ENCODE data around the gene PPARG. TPM values are rescaled to one million over a fixed set of nuclear protein-coding genes. Genes with fewer than 3 reads are reported as not detected.
A peak's percentile ranks its signal among the peaks of the same experiment; 100 is the strongest.

The PPARG gene
- total and polyA plus RNA-seq, 8 donors = 3.3 to 52.0 (median 5.4) TPM

- no peaks in the 10 kb centered on the region for H3K9me3 ChIP-seq
- DNase-seq = no peak
- TF ChIP-seq CTCF (IDR thresholded peaks at IDR 0.05) = no peak
- H3K36me3 ChIP-seq = no peaks in the 10 kb centered on the region
- no peaks in the 10 kb centered on the region for H3K27me3 ChIP-seq
- H3K4me3 ChIP-seq = no peak overlapping the region
- no peak overlapping the region for H3K27ac ChIP-seq
- no peak for ATAC-seq
- H3K4me1 ChIP-seq = peaks cover 0 to 30% of the 10 kb centered on the region in 2 donors
- intact Hi-C loops (cut with DNase I) = no loop called here
Observed at GRCh38 chr3:12425850-12426579, 137.1 kb downstream of the PPARG start.

GRCh38 chr3:12427551-12427950, 138.7 kb downstream of the PPARG start:
- Histone ChIP-seq H3K27ac (no peak overlapping the region), H3K27me3 (no peaks in the 10 kb centered on the region), H3K36me3 (no peaks in the 10 kb centered on the region), H3K4me3 (no peak overlapping the region), H3K9me3 (no peaks in the 10 kb centered on the region), H3K4me1 (peaks cover 0 to 30% of the 10 kb centered on the region in 2 donors)
- DNase-seq (no peak), ATAC-seq (peak; percentile 48)
- TF ChIP-seq CTCF (IDR thresholded peaks at IDR 0.05) = no peak
- intact Hi-C loops (cut with DNase I) = no loop called here

GRCh38 chr3:12428126-12428525, 139.3 kb downstream of the PPARG start:
- no peaks in the 10 kb centered on the region for H3K27me3 ChIP-seq
- no peak overlapping the region for H3K4me3 ChIP-seq
- no peak for ATAC-seq
- no peaks in the 10 kb centered on the region for H3K36me3 ChIP-seq
- intact Hi-C loops (cut with DNase I) = no loop called here
- DNase-seq = no peak
- peaks cover 0 to 2% of the 10 kb centered on the region in 2 donors for H3K9me3 ChIP-seq
- no peak for TF ChIP-seq CTCF (IDR thresholded peaks at IDR 0.05)
- no peak overlapping the region for H3K27ac ChIP-seq
- peaks cover 0 to 30% of the 10 kb centered on the region in 2 donors for H3K4me1 ChIP-seq

GRCh38 chr3:12430086-12430485, 141.2 kb downstream of the PPARG start:
- H3K4me3 ChIP-seq = no peak overlapping the region
- no peak overlapping the region for H3K27ac ChIP-seq
- no peak for DNase-seq
- intact Hi-C loops (cut with DNase I) = no loop called here
- no peaks in the 10 kb centered on the region for H3K36me3 ChIP-seq
- peaks cover 0 to 2% of the 10 kb centered on the region in 2 donors for H3K9me3 ChIP-seq
- no peak for TF ChIP-seq CTCF (IDR thresholded peaks at IDR 0.05)
- peaks cover 0 to 25% of the 10 kb centered on the region in 2 donors for H3K4me1 ChIP-seq
- no peak for ATAC-seq
- H3K27me3 ChIP-seq = no peaks in the 10 kb centered on the region

GRCh38 chr3:12433823-12434222, 145.0 kb downstream of the PPARG start:
- no peaks in the 10 kb centered on the region for H3K27me3 ChIP-seq
- H3K9me3 ChIP-seq = peaks cover 0 to 2% of the 10 kb centered on the region in 2 donors
- H3K36me3 ChIP-seq = no peaks in the 10 kb centered on the region
- DNase-seq (no peak), ATAC-seq (no peak)
- no peaks in the 10 kb centered on the region for H3K4me1 ChIP-seq
- intact Hi-C loops (cut with DNase I) = no loop called here
- no peak overlapping the region for H3K4me3 ChIP-seq
- no peak for TF ChIP-seq CTCF (IDR thresholded peaks at IDR 0.05)
- H3K27ac ChIP-seq = no peak overlapping the region
